ENCODE data around the gene SLC25A31. TPM values are rescaled to one million over a fixed set of nuclear protein-coding genes. Genes with fewer than 3 reads are reported as not detected.

Gene SLC25A31
- total and polyA plus RNA-seq, 7 donors: not detected

GRCh38 chr4:127791391-127791790 is 61.2 kb downstream of the SLC25A31 start:
- intact Hi-C loops (cut with DNase I): no loop called here
- H3K27me3 ChIP-seq: no peaks in the 10 kb centered on the region
- no peak overlapping the region for H3K27ac ChIP-seq
- H3K4me1 ChIP-seq: no peaks in the 10 kb centered on the region
- no peak for DNase-seq
- TF ChIP-seq POLR2AphosphoS5 (IDR thresholded peaks at IDR 0.05) (no peak), POLR2A (IDR thresholded peaks at IDR 0.05) (no peak), EP300 (IDR thresholded peaks at IDR 0.05) (no peak), CTCF (IDR thresholded peaks at IDR 0.05) (no peak)
- no peaks in the 10 kb centered on the region for H3K9me3 ChIP-seq
- 74 to 84% methylated on average over 1 of the region's 1 CpG for WGBS, 2 donors
- H3K36me3 ChIP-seq: no peaks in the 10 kb centered on the region
- H3K4me3 ChIP-seq: no peak overlapping the region

- Histone ChIP-seq H3K4me1 (no peaks in the 10 kb centered on the region), H3K36me3 (no peaks in the 10 kb centered on the region), H3K27ac (no peak overlapping the region), H3K9me3 (no peaks in the 10 kb centered on the region), H3K4me3 (no peak overlapping the region), H3K27me3 (no peaks in the 10 kb centered on the region)
- intact Hi-C loops (cut with DNase I): no loop called here
- no peak for DNase-seq
- 67 to 77% methylated on average over 1 of the region's 1 CpG for WGBS, 2 donors
- no peak for TF ChIP-seq POLR2AphosphoS5 (IDR thresholded peaks at IDR 0.05)
- TF ChIP-seq EP300 (IDR thresholded peaks at IDR 0.05): no peak
- no peak for TF ChIP-seq CTCF (IDR thresholded peaks at IDR 0.05)
- no peak for TF ChIP-seq POLR2A (IDR thresholded peaks at IDR 0.05)
Measured at GRCh38 chr4:127793528-127793927, 63.3 kb downstream of the SLC25A31 start.

GRCh38 chr4:127799711-127800110 is 69.5 kb downstream of the SLC25A31 start:
- TF ChIP-seq EP300 (IDR thresholded peaks at IDR 0.05): no peak
- TF ChIP-seq POLR2AphosphoS5 (IDR thresholded peaks at IDR 0.05): no peak
- TF ChIP-seq CTCF (IDR thresholded peaks at IDR 0.05): no peak
- TF ChIP-seq POLR2A (IDR thresholded peaks at IDR 0.05): no peak
- intact Hi-C loops (cut with DNase I): no loop called here
- no peak overlapping the region for H3K27ac ChIP-seq
- H3K27me3 ChIP-seq: no peaks in the 10 kb centered on the region
- no peaks in the 10 kb centered on the region for H3K9me3 ChIP-seq
- no peak overlapping the region for H3K4me3 ChIP-seq
- no peak for DNase-seq
- H3K36me3 ChIP-seq: peaks cover 0 to 8% (median 2%) of the 10 kb centered on the region in 4 donors
- H3K4me1 ChIP-seq: no peaks in the 10 kb centered on the region

GRCh38 chr4:127809173-127809800 is 79.1 kb downstream of the SLC25A31 start:
- no peak for DNase-seq
- peaks cover 0 to 15% (median 0%) of the 10 kb centered on the region in 4 donors for H3K36me3 ChIP-seq
- H3K4me3 ChIP-seq: no peak overlapping the region
- TF ChIP-seq POLR2A (IDR thresholded peaks at IDR 0.05): no peak
- TF ChIP-seq CTCF (IDR thresholded peaks at IDR 0.05): no peak
- TF ChIP-seq POLR2AphosphoS5 (IDR thresholded peaks at IDR 0.05): no peak
- TF ChIP-seq EP300 (IDR thresholded peaks at IDR 0.05): no peak
- no peaks in the 10 kb centered on the region for H3K27me3 ChIP-seq
- peaks cover 0 to 5% (median 0%) of the 10 kb centered on the region in 4 donors for H3K4me1 ChIP-seq
- 79 to 83% methylated on average over 6 of the region's 6 CpGs for WGBS, 2 donors
- intact Hi-C loops (cut with DNase I): no loop called here
- H3K9me3 ChIP-seq: no peaks in the 10 kb centered on the region
- no peak overlapping the region for H3K27ac ChIP-seq

GRCh38 chr4:127810551-127810950 is 80.4 kb downstream of the SLC25A31 start:
- WGBS, 2 donors: 92 to 97% methylated on average over 3 of the region's 3 CpGs
- Histone ChIP-seq H3K27me3 (no peaks in the 10 kb centered on the region), H3K4me3 (no peak overlapping the region), H3K4me1 (peaks cover 0 to 5% (median 0%) of the 10 kb centered on the region in 4 donors), H3K9me3 (no peaks in the 10 kb centered on the region), H3K27ac (no peak overlapping the region), H3K36me3 (peaks cover 0 to 8% (median 0%) of the 10 kb centered on the region in 4 donors)
- TF ChIP-seq POLR2AphosphoS5 (IDR thresholded peaks at IDR 0.05): no peak
- TF ChIP-seq EP300 (IDR thresholded peaks at IDR 0.05): no peak
- TF ChIP-seq CTCF (IDR thresholded peaks at IDR 0.05): no peak
- DNase-seq: no peak
- intact Hi-C loops (cut with DNase I): no loop called here

All from sigmoid colon (tissue), 7 donors.